DMS53 (cell line): Measurements from ENCODE around the gene TMEM59L.
A peak's percentile ranks its signal among the peaks of the same experiment; 100 is the strongest.

Source experiments
- DNase-seq: peaks from one replicate; lab custom pipeline; 2025; lab: John Stamatoyannopoulos, UW

TMEM59L gene

DNA sequence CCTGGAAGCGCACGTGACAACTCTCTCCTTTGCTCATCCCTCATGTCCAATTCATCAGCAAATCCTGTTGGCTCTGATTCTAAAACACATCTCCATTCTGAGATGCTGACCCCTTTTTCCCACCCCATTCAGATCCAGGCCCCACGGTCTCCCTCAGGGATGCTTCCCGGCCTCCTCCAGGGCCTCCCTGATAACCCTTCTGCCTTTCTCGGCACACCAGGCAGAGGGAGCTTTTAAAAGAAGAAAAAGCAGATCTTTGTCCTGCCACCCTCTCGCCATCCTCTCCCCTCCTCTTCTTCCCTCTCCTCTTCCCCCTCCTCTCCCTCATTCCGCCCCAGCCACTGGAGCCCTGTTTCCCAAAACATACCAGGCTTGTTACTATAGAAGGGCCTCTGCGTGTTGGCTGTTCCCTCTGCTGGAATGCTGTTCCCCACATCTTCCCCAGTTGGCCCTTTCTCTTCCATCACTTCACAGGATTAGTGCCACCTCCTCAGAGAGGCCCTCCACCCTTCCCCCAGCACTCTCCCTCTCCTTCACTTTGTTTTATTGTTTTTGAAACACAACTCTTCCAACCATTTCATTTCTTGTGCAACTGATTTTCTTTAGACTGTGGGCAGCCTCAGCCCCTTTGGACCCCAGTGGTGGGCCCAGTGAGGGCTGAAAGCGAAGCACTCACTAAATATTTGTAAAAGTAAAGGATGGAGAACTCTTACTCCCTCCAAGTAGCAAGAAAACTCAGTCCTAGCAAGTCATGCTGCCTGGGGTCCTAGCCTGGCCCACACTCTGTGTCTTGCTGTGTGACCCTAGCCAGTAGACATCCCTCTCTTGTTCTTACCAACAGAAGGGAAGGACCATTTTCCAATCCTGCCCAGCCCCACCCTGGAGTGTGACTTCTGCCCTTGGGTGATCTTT lies 3.6 kb upstream of the TMEM59L start:
- no peak for DNase-seq

DNA sequence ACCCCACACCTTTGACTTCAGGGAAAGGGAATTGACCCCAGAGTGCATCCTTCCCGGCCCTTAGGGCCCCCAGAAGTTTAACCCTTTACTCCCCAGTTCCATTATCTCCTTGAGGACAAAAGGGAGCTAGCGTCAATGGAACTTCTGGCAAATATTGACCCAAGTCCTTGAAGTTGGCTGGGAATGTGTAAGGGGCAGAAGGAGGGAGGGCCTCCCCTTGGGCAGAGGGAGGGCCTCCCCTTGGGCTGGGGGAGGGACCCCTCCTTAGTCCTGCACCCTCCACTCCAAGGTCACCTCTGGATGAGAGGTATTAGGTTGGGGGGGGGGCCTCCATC lies 3.0 kb upstream of the TMEM59L start:
- peak; percentile 22 for DNase-seq

DNA sequence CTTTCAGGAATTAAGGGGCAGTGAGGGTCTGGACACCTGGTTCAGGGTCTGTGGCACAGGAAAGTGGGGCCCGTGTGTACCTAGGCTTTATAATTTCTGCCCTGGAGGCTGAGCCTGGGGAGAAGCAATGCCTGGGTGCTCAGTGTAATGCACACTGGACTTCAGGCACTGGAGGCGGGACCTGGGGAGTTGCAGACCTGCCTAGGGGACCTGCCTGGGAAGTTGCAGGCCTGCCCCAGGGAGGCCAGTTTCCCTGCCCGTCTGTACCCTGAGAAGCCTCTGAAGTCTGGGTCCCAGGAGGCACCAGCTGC lies 2.5 kb upstream of the TMEM59L start:
- DNase-seq = peak; percentile 44

DNA sequence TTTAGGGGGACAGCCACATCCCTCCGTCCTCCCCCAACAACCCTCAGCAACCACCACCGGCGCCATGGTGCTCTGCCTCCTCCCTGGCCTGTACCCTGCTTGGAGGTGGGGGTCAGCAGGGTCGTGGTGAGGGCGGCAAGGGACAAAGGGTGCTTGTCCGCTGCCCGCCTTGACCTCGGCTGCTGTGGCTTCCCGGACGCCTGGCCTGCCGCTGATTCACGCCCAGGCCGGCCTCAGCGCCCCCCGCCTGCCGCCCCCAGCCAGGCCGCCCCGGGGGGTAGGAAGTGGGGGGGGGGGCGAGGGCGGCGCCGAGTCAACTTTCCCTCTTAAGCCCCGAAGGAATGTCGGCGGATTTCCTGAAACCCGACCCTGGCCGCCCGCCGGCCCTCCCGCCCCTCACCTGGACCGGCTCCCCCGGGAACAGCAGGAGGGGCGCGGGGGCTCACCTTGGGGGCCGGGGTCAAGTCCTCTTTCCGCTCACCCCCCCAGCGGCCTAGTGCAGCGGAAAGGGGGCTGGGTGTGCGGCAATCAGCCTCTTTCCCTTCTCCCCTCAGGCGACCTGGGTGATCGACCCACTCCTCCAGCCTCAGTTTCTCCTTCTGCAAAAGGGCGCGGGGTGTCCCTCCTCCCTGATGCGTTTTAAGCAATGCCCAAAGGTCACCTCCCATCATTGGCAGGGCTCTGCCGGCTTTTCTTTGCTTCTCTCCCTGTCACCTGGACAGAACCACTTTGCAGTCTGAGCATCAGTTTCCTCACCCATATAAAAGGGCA lies 1.9 kb upstream of the TMEM59L start:
- DNase-seq = no peak

DNA sequence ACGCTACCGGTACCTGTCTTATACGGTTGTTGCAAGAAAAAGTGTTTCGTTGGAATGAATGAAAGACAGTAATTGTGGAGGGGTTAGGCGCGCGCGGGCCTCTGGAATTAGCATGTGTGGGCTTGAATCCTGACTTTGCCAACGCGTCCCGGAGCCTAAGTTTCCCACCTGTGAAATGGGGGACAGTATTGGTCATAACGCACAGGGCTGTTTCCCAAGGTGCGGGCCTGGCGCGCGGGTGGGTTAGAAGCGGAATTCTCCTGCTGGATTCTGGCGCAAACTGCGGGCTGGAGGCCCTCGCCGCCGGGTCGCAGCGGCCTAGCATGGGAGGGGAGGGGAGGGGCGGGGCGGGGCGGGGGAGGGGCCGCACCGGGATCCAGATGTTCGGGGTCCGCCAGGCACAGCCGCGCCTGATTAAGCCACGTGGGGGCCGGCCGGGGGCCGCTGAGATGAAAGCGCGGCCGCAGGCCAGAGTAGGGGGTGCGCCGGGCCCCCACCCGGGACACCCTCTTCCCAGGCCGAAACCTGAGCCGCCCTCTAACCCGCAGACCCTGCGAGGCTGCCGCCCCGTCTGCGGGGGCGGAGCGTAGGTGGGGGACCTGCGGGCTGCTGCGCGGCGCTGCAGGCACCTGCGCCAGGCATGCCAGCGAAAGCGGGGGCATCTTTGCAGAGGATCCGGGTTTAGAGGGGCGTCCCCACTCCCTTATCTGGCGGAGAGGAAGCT lies 1.2 kb upstream of the TMEM59L start:
- DNase-seq = peak; percentile 57

DNA sequence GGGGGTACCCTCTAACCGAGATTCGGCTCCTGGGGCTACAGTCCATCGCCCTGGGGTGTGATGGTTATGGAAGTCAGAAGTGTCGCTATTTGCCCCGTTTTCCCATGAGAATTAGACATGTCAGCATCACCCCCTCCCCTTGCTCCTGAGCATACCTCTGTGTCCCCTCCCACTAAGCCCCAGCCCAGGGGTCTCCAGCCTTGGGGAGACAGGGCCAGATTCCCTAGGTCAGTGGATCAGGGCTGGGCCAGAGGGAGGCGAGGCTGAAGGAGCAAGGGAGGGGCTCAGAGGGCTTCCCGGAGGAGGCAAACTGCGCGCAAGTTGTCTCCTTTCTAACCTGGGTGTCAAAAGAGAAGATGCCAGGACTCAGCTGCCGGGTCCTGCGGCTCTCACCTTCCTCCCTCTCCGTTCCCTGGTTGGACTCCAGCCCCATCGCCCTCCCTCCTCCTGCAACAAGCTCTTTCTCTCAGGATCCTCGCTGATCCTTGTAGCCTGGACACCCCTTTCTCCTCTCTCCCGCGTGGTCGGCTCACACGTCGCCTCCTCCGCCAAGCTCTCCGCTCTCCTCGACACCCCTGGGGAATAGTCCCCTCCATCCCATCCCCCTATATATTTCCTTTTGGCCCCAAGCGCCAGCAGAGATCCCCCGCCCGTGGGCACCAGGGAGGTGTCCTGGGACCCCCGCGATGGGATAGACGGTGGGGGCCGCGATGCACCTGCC lies 459 bp upstream of the TMEM59L start:
- peak; percentile 40 for DNase-seq

DNA sequence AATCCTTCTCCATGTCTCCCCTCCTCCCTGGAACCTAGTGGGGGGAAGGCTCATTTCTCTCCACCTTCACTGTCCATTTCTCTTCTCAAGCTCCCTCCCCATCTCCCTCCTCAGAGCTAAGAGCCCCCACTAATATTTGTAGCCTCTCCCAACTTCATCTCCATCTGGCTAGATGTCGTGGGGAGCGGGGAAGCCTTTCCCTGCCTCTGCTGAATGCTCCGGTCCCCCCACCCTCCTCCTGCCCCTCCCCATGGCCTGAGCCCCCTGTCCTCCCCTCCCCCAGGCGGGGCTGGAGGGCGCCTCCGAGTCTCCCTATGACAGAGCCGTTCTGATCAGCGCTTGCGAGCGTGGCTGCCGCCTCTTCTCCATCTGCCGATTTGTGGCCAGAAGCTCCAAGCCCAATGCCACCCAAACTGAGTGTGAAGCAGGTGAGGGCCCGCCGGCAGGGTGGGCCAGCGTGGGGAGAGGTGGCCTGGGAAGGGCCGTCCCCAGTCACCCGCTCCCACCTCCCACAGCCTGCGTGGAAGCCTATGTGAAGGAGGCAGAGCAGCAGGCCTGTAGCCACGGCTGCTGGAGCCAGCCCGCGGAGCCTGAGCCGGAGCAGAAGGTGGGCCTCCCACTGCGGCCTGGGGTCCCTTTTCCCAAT lies 1.0 kb downstream of the TMEM59L start:
- DNase-seq = no peak

DNA sequence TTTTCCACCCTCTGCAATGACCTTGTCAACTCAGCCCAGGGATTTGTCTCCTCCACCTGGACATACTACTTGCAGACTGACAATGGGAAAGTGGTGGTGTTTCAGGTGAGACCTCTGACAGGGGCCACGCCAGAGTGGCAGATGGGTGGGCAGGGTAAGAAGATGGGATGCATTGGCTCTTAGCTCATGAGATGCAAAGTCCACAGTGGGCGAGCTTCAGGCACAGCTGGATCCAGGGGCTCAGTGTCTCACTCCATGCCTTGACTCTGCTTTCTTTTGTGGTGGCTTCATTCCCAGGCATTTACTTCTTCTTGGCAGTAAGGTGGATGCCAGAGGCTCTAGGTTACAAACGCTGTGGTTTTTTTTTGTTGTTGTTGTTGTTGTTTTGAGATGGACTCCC lies 3.4 kb downstream of the TMEM59L start:
- DNase-seq = no peak

DNA sequence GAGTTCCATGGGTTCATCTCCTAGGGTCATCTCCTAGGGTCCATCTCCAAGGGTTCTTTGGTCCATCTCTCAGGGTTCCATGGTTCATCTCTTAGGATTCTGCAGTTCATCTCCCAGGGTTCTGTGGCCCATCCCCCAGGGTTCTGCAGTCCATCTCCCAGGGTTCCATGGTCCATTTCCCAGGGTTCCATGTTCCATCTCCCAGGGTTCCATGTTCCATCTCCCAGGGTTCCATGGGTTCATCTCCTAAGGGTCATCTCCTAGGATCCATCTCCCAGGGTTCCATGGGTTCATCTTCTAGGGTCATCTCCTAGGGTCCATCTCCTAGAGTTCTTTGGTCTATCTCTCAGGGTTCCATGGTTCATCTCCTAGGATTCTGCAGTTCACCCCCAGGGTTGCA lies 4.9 kb downstream of the TMEM59L start:
- DNase-seq = no peak

DNA sequence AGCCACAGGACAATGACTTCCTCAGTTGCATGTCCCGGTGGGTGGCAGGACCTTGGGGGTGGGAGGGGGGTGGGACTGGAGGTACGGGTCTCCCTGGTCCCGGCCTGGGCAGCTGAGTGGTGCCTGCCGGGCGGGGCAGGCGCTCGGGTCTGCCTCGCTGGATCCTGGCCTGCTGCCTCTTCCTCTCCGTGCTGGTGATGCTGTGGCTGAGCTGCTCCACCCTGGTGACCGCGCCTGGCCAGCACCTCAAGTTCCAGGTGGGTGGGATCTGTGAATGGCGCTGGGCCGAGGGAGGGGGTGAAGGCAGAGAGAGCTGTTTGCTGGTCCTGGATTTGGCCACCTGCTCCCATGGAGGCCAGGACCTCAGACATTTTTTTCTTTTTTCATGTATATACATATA lies 5.6 kb downstream of the TMEM59L start:
- DNase-seq = no peak

DNA sequence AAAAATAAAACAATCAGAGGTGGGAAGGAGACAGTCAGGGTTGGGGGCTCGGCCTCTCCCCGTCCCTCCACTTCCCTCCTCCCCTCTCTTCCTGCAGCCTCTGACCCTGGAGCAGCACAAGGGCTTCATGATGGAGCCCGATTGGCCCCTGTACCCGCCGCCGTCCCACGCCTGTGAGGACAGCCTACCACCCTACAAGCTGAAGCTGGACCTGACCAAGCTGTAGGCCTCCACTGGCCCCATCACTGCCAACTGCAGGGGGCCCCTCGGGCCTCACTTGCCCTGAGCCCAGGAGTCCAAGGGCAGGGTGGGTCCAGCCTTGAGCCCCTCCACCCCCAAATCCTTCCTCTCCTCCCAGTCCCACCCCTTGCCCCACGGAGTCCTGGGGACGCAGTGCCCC lies 7.6 kb downstream of the TMEM59L start:
- DNase-seq = no peak

DNA sequence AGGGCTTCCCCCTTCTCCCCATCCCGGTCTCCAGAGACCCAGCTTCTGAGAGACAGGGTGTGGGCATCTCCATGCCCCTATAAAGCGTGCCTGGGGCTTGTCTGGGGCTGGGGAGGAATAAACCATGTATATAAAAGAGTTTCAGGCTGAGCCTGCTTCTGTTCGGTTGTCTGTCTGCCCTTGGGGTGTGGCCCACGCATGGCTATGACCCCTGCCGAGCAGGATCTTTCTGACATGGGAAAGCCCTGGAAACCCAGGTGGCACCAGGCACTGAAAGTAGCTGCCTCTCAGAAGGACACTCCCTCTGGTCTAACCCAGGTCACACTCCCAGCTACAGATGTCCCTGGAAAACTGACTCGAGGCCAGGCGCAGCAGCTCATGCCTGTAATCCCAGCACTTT lies 8.2 kb downstream of the TMEM59L start:
- no peak for DNase-seq

DNA sequence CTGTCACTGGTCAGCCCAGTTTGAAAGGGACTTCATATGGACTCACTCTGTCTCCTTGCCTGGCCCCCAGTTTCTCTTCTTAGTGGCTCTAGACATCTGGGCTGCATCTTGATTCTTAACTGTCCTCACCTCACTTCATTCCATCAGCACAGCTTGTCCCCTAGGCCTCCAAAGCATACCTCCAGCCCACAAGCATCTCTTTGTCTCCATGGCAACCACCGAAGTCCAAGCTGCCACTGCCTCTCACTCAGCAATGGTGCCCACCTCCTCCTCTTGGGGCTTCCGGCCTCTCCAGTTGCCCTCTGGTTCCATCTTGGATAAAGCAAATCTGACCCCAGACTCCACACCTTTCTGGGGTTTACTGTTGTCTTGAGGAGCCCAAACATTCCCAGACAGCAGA lies 14.2 kb downstream of the TMEM59L start:
- DNase-seq = no peak

DNA sequence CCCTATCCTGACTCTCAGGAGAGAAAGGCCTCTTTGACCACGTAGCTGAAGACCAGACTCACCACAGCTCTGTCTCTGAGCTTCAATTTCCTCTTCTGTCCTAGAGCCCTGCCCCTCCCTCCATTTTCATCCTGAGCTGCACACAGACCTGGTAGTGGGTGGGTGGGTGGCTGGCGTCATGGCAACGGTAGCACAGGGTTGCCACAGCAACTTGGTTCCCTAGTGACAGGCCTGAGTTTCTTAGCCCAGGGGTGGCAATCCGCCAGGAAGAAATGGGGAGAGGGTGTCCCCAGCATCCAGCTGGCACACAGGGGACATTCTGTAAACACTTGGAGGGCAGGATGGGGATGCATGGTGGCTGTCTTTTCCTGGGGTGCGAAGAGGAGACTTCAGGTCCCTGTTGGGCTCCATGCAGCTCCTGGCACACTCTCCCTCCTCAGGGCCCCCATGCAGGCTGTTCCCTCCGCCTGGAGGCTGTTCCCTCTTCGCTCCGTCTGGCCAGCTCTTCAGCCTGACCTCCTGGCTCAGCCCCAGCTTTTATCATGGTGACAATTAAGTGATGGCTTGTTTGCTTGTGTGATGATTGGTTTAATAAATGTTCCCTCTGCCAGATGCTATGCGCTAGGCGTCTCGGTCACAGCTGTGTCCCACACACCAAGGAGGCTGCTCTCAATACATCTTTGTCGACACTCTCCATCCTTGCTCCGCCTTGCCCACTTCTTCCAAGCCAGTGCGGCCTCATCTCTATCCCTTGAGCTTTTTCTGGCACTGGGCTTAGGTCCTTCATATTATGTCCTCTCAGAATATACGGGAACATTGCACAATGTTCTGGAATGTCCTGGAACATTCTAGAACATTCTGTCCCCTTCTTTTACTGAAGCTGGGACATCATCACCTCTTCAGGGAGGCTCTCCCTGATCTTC lies 16.8 kb downstream of the TMEM59L start:
- DNase-seq = no peak

DNA sequence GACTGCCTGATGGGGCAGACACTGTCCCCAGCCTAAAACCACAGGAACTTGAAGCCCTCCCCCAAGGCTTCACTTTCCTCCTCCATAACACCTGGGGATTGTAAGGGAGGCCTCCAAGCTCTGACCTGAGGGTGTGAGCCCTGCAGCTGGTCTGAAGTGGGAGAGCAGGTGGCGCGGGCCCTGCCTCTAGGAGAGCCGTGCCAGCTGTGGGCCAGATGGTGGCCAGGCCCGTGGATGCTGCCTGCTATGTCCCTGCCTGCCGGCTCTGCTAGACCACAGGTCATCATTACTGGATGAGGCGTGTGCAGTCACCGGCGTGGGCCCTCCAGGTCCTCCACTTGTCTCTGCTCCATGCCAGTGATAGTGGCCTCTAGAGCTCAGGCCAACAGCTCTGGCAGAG lies 20.7 kb downstream of the TMEM59L start:
- DNase-seq = peak; percentile 96

DNA sequence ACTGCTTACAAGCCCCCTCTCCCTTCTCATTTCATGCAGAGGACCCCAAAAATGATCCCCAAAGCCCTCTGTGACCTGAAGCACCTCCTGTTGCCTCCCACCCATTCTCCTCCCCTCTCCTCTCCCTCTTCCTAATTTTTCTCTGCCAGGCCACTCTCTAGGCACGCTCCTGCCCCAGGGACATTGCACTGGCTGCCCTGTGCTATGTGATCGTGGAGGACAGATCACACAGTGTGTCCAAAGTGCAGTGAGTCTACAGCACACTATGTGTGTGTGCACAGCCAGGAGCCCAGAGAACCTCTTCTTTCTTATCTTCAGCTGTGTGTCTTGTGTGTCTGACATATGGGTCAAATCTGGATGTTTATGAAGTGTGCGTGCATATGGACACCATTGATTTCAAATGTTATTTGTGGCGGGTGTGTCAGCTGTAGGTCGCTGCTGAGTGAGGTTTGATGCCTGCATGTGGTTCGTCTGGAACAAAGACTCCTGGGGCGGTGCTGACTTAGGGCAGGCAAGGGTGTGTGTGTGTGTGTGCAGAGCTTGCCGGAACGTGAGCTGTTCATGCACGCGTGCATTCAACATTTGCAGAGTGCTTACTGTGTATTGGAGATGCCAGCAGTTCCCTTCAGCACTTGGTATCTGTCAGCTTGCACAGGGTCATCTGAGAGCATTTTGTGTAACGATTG lies 22.1 kb downstream of the TMEM59L start:
- DNase-seq = no peak

DNA sequence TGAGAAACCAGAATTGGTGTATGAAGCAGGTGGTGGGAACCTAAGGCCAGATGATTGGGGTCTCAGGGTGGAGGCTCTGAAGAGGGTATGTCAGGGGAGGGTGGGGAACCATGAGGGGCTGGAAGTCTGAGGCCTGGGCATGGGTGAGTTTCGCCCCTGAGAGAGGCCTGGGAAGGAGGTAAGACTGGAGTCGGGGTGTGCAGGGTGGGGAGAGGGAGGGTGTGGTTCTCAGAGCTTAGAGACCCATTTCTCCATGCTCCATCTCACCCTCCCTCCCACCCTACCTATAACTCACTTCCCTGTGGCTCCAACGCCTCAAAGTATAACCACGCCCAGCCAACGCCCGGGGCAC lies 23.1 kb downstream of the TMEM59L start:
- no peak for DNase-seq

DNA sequence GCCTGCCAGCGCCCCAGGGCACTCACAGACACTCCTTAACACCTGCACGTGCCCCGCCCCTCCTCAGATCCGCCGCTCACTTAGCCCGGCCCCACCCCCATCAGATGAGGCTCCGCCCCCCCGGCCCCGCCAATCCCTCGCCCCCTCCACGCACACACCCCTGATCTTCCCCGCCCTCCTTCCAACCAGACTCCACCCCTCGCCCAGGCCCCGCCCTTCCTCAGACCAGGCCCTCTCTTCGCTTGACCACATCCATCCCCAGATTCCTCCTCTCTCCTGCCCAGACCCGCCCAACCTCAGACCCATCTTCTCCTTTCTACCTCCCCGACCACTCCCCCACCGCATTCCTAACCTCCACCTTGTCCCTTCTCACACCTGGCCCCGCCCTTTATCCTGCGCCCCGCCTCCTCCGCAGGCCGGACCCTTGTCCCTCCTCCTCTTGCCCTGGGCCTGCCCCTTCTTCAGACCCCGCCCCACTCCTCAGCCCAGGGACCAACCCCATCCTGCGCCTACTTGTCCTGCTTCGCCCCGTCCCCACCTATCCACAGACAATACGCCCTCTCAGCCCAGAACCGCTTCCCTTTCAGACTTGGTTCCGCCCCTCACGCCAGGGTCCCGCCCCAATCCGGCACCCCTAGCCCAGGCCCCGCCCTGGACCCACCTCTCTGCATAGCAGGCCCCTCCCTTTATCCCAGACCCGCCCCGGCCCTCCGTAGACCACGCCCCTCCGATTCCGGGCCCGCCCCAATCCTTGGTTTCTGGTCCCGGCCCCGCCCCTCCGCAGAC lies 23.7 kb downstream of the TMEM59L start:
- DNase-seq = peak; percentile 97

DNA sequence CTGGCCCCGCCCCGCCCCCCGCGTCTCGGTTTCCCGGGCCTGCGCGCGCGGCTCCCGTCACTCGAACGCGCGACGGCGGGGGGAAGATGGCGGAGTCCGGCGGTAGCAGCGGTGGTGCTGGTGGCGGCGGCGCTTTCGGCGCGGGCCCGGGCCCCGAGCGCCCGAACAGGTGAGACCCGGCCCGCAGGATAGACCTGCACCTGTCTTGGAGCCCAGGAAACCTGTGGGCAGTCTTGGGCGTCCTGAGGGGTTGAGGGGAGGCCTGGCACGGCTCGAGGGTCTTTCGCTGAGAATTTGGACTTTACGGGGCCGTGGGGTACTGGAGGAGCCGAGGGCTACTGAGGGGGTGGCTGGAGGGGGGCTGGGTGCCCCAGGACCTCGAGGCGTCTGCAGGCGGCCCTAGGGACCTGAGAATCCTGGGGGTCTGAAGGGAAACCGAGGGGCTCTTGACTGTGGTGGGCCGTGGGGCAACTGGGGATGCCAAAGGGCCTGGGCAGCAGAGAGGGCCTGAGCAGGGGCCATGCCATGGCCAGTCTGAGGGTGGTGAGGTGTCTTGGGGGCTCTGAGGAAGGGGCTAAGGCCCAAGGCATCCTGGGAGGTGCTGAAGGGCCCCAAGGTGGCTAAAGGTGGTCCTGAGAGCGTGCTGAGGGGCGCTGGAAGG lies 24.4 kb downstream of the TMEM59L start, which contains the start of gene KLHL26:
Gene KLHL26, plus strand, starts transcription at position 60 of the 661 bp plus-strand sequence. Its CDS starts 27 bp downstream, at position 87.
- DNase-seq = no peak
